ENCODE results near the gene TXNDC5. TPM values are rescaled to one million over a fixed set of nuclear protein-coding genes. Genes with fewer than 3 reads are reported as not detected.

The TXNDC5 gene
- total RNA-seq, 4 donors from 2014 or later = 61.7 to 131 (median 87.3) TPM

DNA sequence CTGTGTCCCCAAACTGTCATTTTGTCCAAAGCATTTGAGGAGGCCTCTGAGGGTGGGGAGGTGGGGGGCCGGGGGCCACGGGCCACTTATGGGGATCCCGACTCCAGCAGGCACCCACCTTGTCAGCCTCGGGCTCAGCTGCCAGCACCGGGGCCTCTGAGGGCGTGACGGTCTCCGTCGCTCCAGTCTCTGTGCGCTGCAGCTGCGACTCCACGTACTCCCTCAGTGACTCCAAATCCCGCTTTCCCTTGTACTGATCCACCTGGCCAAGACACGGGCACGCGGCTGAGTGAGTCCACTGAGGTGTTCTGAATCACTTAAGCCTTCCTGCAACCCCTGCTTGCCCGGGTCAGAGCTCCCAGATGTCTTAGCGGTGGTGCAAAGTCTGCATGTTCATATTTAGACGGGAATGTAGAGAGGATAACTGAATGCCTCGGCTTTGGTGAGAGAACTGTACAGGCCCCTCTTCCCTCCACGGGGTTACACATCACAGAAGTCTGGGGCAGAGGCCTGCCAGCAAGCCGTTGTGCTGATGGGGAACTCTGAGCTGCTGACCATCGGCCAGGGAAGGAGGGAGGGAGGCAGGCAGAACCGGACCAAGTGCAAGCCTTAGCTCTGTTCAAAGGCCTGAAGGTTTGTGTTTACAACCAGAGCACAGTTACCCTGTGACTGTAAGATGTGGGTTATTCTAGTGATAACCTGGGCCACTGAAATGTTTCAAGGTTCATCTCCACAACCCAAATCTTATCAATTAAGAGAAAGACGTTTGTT is 21.8 kb downstream of the TXNDC5 start:
- Histone ChIP-seq H3K4me3 (no peak overlapping the region), H3K9me3 (no peaks in the 10 kb centered on the region), H3K27me3 (no peaks in the 10 kb centered on the region), H3K4me1 (no peaks in the 10 kb centered on the region), H3K27ac (no peak overlapping the region), H3K36me3 (peaks cover 0 to 96% (median 3%) of the 10 kb centered on the region in 3 donors)
- TF ChIP-seq POLR2A (IDR thresholded peaks at IDR 0.05) (no peak), CTCF (IDR thresholded peaks at IDR 0.05) (no peak)
- no peak for DNase-seq

DNA sequence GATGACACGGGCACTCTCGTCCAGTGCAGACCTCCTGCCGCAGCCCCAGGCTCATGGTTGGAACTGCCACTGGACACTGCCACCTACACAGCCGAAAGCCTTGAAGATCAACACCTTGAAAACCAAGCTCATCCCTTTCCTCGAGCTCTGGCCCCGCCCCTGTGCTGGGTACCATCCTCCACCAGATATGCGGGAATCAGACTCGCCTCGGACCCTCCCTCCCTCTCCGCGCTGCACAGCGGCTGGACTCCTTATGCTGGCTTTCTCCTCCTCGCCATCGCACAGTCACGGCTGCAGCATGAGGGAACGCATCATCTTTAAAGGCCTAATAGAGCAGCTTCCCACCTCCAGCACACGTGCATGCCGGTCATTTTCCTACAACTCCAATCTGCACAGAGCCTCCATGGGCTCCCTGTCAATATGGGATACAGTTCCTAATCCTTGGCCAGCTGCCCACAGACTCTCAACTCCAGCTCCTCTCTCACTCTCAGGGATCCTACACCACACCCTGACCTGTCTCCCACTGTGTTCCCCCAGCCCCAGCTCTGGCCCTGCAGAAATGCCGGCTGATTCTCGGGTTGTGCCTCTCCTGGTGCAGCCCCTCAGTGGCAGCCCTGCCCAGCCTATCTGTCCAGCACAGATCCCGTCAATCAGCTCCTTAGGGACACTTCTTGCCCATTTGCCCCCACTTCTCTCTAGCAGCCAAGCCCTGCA is 23.2 kb downstream of the TXNDC5 start:
- peaks cover 0 to 96% (median 3%) of the 10 kb centered on the region in 3 donors for H3K36me3 ChIP-seq
- H3K27me3 ChIP-seq = no peaks in the 10 kb centered on the region
- no peak overlapping the region for H3K27ac ChIP-seq
- TF ChIP-seq POLR2A (IDR thresholded peaks at IDR 0.05) = no peak
- no peak for TF ChIP-seq CTCF (IDR thresholded peaks at IDR 0.05)
- no peak overlapping the region for H3K4me3 ChIP-seq
- H3K4me1 ChIP-seq = no peaks in the 10 kb centered on the region
- no peak for DNase-seq
- H3K9me3 ChIP-seq = no peaks in the 10 kb centered on the region

- TF ChIP-seq CTCF (IDR thresholded peaks at IDR 0.05) (no peak), POLR2A (IDR thresholded peaks at IDR 0.05) (no peak)
- no peaks in the 10 kb centered on the region for H3K27me3 ChIP-seq
- H3K36me3 ChIP-seq = peaks cover 0 to 97% (median 3%) of the 10 kb centered on the region in 3 donors
- DNase-seq = no peak
- no peak overlapping the region for H3K4me3 ChIP-seq
- no peaks in the 10 kb centered on the region for H3K4me1 ChIP-seq
- H3K9me3 ChIP-seq = no peaks in the 10 kb centered on the region
- no peak overlapping the region for H3K27ac ChIP-seq
Observed at GRCh38 chr6:7886132-7886531, 24.5 kb downstream of the TXNDC5 start.

- Histone ChIP-seq H3K27me3 (no peaks in the 10 kb centered on the region), H3K9me3 (no peaks in the 10 kb centered on the region), H3K4me1 (no peaks in the 10 kb centered on the region), H3K27ac (no peak overlapping the region), H3K36me3 (peaks cover 0 to 81% (median 3%) of the 10 kb centered on the region in 3 donors), H3K4me3 (no peak overlapping the region)
- no peak for DNase-seq
- TF ChIP-seq POLR2A (IDR thresholded peaks at IDR 0.05) (no peak), CTCF (IDR thresholded peaks at IDR 0.05) (no peak)
Observed at GRCh38 chr6:7883381-7883780, 27.2 kb downstream of the TXNDC5 start.

DNA sequence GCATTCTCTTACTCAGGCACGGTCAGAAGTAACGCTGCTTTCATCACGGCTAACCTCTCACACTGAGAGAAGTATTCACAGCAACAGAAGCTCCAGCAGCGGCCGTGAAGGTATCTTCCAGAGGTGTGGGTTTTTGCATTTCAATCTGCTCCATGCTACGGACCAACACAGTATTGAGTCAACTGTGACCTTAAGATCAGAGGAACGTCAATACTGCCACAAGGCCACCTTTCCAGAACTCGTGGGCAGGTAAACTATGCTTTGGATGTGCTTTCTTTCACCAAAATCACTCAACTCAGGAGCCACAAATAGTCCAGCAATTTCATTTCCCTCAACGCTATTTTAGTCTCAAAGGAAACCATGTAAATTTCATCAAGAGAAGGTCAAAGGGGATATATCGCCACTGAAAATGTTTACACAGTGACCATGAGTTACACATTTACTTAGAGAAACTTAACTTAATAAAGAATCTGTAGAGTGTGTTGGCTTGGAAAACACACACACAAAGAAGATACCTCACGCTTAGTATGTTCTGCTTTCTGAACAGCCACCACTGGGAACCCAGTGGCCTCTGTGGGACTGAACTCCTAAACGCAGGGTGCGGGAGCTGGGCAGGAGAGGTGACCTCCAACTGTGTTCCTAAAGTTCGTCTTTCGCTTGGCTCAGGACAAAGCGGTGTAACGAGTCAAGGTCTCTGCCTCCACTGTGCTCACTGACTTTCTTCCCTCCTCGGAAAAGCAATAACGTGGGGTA is 27.9 kb downstream of the TXNDC5 start:
- Histone ChIP-seq H3K4me1 (no peaks in the 10 kb centered on the region), H3K27ac (no peak overlapping the region), H3K27me3 (no peaks in the 10 kb centered on the region), H3K4me3 (no peak overlapping the region), H3K9me3 (no peaks in the 10 kb centered on the region), H3K36me3 (peaks cover 0 to 74% (median 3%) of the 10 kb centered on the region in 3 donors)
- DNase-seq = no peak
- no peak for TF ChIP-seq CTCF (IDR thresholded peaks at IDR 0.05)
- TF ChIP-seq POLR2A (IDR thresholded peaks at IDR 0.05) = no peak

Measured in Peyer's patch (tissue), 4 donors.